Mesendoderm (in vitro differentiated cells): ENCODE data around the gene ADARB2.

Experiments used
- DNase-seq: peaks from one replicate; pipeline ENCODE4 v3.0.0; 2013
- H2AK5ac ChIP-seq: 2 replicates; pipeline ENCODE4 v1.6.1; 2013; ENCODE audit warnings: low read length, inconsistent platforms
- H2BK120ac ChIP-seq: 2 replicates; pipeline ENCODE4 v1.6.1; 2013; ENCODE audit warnings: low read depth, mild to moderate bottlenecking, low read length, moderate library complexity, mixed read lengths
- H2BK15ac ChIP-seq: replicated peaks from 2 replicates; pipeline ENCODE4 v1.6.1; 2013; ENCODE audit warnings: low read depth, mild to moderate bottlenecking, moderate library complexity
- H2BK5ac ChIP-seq: 2 replicates; pipeline ENCODE4 v1.6.1; 2013; ENCODE audit warnings: low read length, inconsistent platforms
- H3K18ac ChIP-seq: 2 replicates; pipeline ENCODE4 v1.6.1; 2013; ENCODE audit warnings: mild to moderate bottlenecking, low read length, mixed read lengths
- H3K23ac ChIP-seq: one replicate; pipeline ENCODE4 v1.6.1; 2013; ENCODE audit warnings: low read length
- H3K27ac ChIP-seq: 2 replicates; pipeline ENCODE4 v1.5.1; 2013; ENCODE audit warnings: low read depth, mild to moderate bottlenecking, inconsistent platforms, low read length, moderate library complexity
- H3K27me3 ChIP-seq: 2 replicates; pipeline ENCODE4 v1.6.1; 2013; ENCODE audit warnings: low read length, control low read depth, mild to moderate bottlenecking, inconsistent platforms; ENCODE audit not compliant: insufficient read depth, poor library complexity
- H3K36me3 ChIP-seq: 2 replicates; pipeline ENCODE4 v1.6.1; 2013; ENCODE audit warnings: low read length, inconsistent platforms; ENCODE audit not compliant: control insufficient read depth, insufficient read depth
- H3K4ac ChIP-seq: one replicate; pipeline ENCODE4 v1.6.1; 2013; ENCODE audit warnings: low read depth, mild to moderate bottlenecking, low read length, moderate library complexity
- H3K4me1 ChIP-seq: 2 replicates; pipeline ENCODE4 v1.6.1; 2013; ENCODE audit warnings: low read depth, low read length, inconsistent platforms; ENCODE audit not compliant: control insufficient read depth
- H3K4me2 ChIP-seq: 2 replicates; pipeline ENCODE4 v1.6.1; 2013; ENCODE audit warnings: low read length
- H3K4me3 ChIP-seq: 2 replicates; pipeline ENCODE4 v1.5.1; 2013; ENCODE audit warnings: mild to moderate bottlenecking, low read length
- H3K56ac ChIP-seq: one replicate; pipeline ENCODE4 v1.6.1; 2013; ENCODE audit warnings: low read length
- H3K79me1 ChIP-seq: 2 replicates; pipeline ENCODE4 v1.6.1; 2013; ENCODE audit warnings: low read length, inconsistent platforms
- H3K79me2 ChIP-seq: 2 replicates; pipeline ENCODE4 v1.6.1; 2013; ENCODE audit warnings: mild to moderate bottlenecking, low read length; ENCODE audit not compliant: control insufficient read depth, insufficient read depth
- H3K9ac ChIP-seq: 2 replicates; pipeline ENCODE4 v1.6.1; 2013; ENCODE audit warnings: low read length, inconsistent platforms
- H4K5ac ChIP-seq: one replicate; pipeline ENCODE4 v1.6.1; 2013; ENCODE audit warnings: low read length
- H4K8ac ChIP-seq: one replicate; pipeline ENCODE4 v1.6.1; 2013; ENCODE audit warnings: low read depth, mild to moderate bottlenecking, control low read depth, low read length, moderate library complexity
- WGBS: extraction: QIAGEN DNeasy Blood & Tissue Kit; methylation state at CpG from one replicate; pipeline ENCODE4 v1.1.7; 2013; ENCODE audit warnings: low lambda C conversion rate, missing lambda C conversion rate; ENCODE audit not compliant: insufficient coverage; ENCODE audit errors: extremely low coverage; 5-methylcytosine and 5-hydroxymethylcytosine counted together

Gene ADARB2

GRCh38 chr10:1364151-1364910 lies 373.0 kb downstream of the ADARB2 start:
- Histone ChIP-seq H3K4me1 (peaks cover 2% of the 10 kb centered on the region), H3K4ac (no peak overlapping the region), H2BK5ac (no peak overlapping the region), H3K56ac (no peak overlapping the region), H3K36me3 (no peaks in the 10 kb centered on the region), H3K18ac (no peak overlapping the region), H3K79me1 (no peaks in the 10 kb centered on the region), H3K23ac (no peak overlapping the region), H2BK120ac (no peak overlapping the region), H3K4me3 (no peak overlapping the region), H3K27me3 (no peaks in the 10 kb centered on the region), H3K4me2 (no peak overlapping the region), H2AK5ac (no peak overlapping the region), H3K9ac (no peak overlapping the region), H4K8ac (no peak overlapping the region), H2BK15ac (no peak overlapping the region), H3K27ac (no peak overlapping the region), H4K5ac (no peak overlapping the region), H3K79me2 (no peaks in the 10 kb centered on the region)
- WGBS = no CpG with 5 or more reads among the region's 16 CpGs
- no peak for DNase-seq

GRCh38 chr10:1363446-1364121 lies 373.7 kb downstream of the ADARB2 start:
- no peak overlapping the region for H3K18ac ChIP-seq
- no peak overlapping the region for H4K8ac ChIP-seq
- H2AK5ac ChIP-seq = no peak overlapping the region
- H3K79me1 ChIP-seq = no peaks in the 10 kb centered on the region
- H3K56ac ChIP-seq = no peak overlapping the region
- no peak overlapping the region for H3K4me3 ChIP-seq
- H3K4me2 ChIP-seq = no peak overlapping the region
- H2BK15ac ChIP-seq = no peak overlapping the region
- no CpG with 5 or more reads among the region's 63 CpGs for WGBS
- H3K27ac ChIP-seq = no peak overlapping the region
- H3K4me1 ChIP-seq = peaks cover 2% of the 10 kb centered on the region
- no peaks in the 10 kb centered on the region for H3K79me2 ChIP-seq
- H3K23ac ChIP-seq = no peak overlapping the region
- DNase-seq = no peak
- H3K36me3 ChIP-seq = no peaks in the 10 kb centered on the region
- H3K9ac ChIP-seq = no peak overlapping the region
- H2BK5ac ChIP-seq = no peak overlapping the region
- H2BK120ac ChIP-seq = no peak overlapping the region
- H3K27me3 ChIP-seq = no peaks in the 10 kb centered on the region
- H3K4ac ChIP-seq = no peak overlapping the region
- no peak overlapping the region for H4K5ac ChIP-seq

GRCh38 chr10:1362589-1363445 lies 374.5 kb downstream of the ADARB2 start:
- H2BK120ac ChIP-seq = no peak overlapping the region
- DNase-seq = no peak
- H3K56ac ChIP-seq = no peak overlapping the region
- H3K36me3 ChIP-seq = no peaks in the 10 kb centered on the region
- H3K4me2 ChIP-seq = no peak overlapping the region
- no peak overlapping the region for H3K4me3 ChIP-seq
- H2AK5ac ChIP-seq = no peak overlapping the region
- H3K27ac ChIP-seq = no peak overlapping the region
- H3K27me3 ChIP-seq = no peaks in the 10 kb centered on the region
- H3K23ac ChIP-seq = no peak overlapping the region
- H4K8ac ChIP-seq = no peak overlapping the region
- no CpG with 5 or more reads among the region's 101 CpGs for WGBS
- no peaks in the 10 kb centered on the region for H3K79me1 ChIP-seq
- no peaks in the 10 kb centered on the region for H3K79me2 ChIP-seq
- H2BK15ac ChIP-seq = no peak overlapping the region
- H4K5ac ChIP-seq = no peak overlapping the region
- no peak overlapping the region for H3K18ac ChIP-seq
- peaks cover 2% of the 10 kb centered on the region for H3K4me1 ChIP-seq
- no peak overlapping the region for H3K9ac ChIP-seq
- H3K4ac ChIP-seq = no peak overlapping the region
- H2BK5ac ChIP-seq = no peak overlapping the region

- Histone ChIP-seq H2BK120ac (no peak overlapping the region), H3K56ac (no peak overlapping the region), H3K27me3 (no peaks in the 10 kb centered on the region), H4K5ac (no peak overlapping the region), H2BK15ac (no peak overlapping the region), H2BK5ac (no peak overlapping the region), H3K4me1 (peaks cover 2% of the 10 kb centered on the region), H4K8ac (no peak overlapping the region), H3K36me3 (no peaks in the 10 kb centered on the region), H2AK5ac (no peak overlapping the region), H3K27ac (no peak overlapping the region), H3K4ac (peak overlapping the region; percentile 48), H3K79me1 (no peaks in the 10 kb centered on the region), H3K4me2 (no peak overlapping the region), H3K9ac (no peak overlapping the region), H3K23ac (no peak overlapping the region), H3K18ac (peak overlapping the region; percentile 47), H3K79me2 (no peaks in the 10 kb centered on the region), H3K4me3 (no peak overlapping the region)
- DNase-seq = no peak
- WGBS = no CpG with 5 or more reads among the region's 13 CpGs
These were observed 375.8 kb downstream of the ADARB2 start for GRCh38 chr10:1361411-1362105.

- no peak overlapping the region for H3K23ac ChIP-seq
- peak overlapping the region; percentile 68 for H3K27ac ChIP-seq
- no peak overlapping the region for H3K4me3 ChIP-seq
- H3K36me3 ChIP-seq = no peaks in the 10 kb centered on the region
- H3K79me1 ChIP-seq = no peaks in the 10 kb centered on the region
- WGBS = no CpG with 5 or more reads among the region's 20 CpGs
- no peaks in the 10 kb centered on the region for H3K79me2 ChIP-seq
- H4K8ac ChIP-seq = no peak overlapping the region
- H3K9ac ChIP-seq = peak overlapping the region; percentile 3
- peak overlapping the region; percentile 18 for H3K18ac ChIP-seq
- no peak overlapping the region for H4K5ac ChIP-seq
- H3K27me3 ChIP-seq = no peaks in the 10 kb centered on the region
- H2BK5ac ChIP-seq = no peak overlapping the region
- peak overlapping the region; percentile 88 for H3K4ac ChIP-seq
- DNase-seq = peak; percentile 90
- H3K4me1 ChIP-seq = peaks cover 2% of the 10 kb centered on the region
- H2BK15ac ChIP-seq = no peak overlapping the region
- H3K4me2 ChIP-seq = no peak overlapping the region
- no peak overlapping the region for H2BK120ac ChIP-seq
- no peak overlapping the region for H3K56ac ChIP-seq
- no peak overlapping the region for H2AK5ac ChIP-seq
These were observed 376.7 kb downstream of the ADARB2 start for GRCh38 chr10:1360558-1361164.
